HS-27A (cell line): Measurements from ENCODE around the gene CCDC18.
"Not testable (repeated sequence)": the region's sequence is repeated elsewhere in the genome, so short reads cannot be mapped to it uniquely, and the experiment has no call there.

Experiments
- DNase-seq: peaks from one replicate; pipeline ENCODE4 v3.0.0-alpha.2; 2012; ENCODE audit warnings: low read depth, missing footprints

The CCDC18 gene

GRCh38 chr1:93180723-93181613 lies at the start of gene CCDC18:
TSS of gene CCDC18 (plus strand) at chr1:93180724. CDS start at chr1:93183362, 2,638 bp downstream.
- peak; percentile 52 for DNase-seq

GRCh38 chr1:93132638-93133037 lies 47.9 kb upstream of the CCDC18 start:
- no peak for DNase-seq

DNA sequence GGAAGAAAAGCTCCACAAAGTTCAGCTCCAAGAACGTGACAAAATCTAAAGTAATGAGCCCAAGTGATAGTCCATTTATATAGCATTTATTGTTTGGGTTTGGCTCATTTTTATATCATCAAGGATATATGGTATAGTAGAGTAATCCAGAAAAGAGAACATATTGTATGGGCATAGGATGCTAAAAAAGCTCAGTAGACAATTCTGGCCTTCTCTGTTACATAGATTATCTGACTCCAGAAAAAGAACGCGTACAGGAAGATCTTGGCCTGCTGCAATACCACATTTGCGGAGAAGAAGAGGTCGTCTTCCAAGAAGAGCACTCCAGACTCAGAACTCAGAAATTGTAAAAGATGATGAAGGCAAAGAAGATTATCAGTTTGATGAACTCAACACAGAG lies 44.1 kb upstream of the CCDC18 start:
- no peak for DNase-seq

GRCh38 chr1:93137604-93138292 lies 42.8 kb upstream of the CCDC18 start:
- DNase-seq, result no peak

DNA sequence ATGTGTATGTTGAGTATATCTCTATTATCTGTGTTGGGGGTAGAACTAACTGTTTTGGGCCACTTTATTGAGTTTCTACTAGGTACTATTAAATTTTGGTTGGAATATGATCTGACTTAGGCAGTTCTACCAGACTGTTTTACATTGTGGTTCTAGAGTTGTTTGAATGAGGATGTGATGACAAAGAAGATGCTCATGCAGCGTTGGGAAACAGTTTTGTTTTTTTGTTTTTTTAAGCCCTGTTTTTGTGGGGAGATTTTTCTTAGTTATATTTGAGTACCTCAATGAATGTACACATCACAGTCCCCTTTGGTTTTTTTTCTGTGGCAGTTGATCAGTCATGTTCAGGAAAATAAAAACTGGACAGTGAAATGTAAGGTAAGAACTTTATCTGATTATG lies 40.4 kb upstream of the CCDC18 start:
- DNase-seq, result no peak

GRCh38 chr1:93142161-93142560 lies 38.4 kb upstream of the CCDC18 start:
- DNase-seq, result no peak

GRCh38 chr1:93143136-93143535 lies 37.4 kb upstream of the CCDC18 start:
- DNase-seq, result no peak

DNA sequence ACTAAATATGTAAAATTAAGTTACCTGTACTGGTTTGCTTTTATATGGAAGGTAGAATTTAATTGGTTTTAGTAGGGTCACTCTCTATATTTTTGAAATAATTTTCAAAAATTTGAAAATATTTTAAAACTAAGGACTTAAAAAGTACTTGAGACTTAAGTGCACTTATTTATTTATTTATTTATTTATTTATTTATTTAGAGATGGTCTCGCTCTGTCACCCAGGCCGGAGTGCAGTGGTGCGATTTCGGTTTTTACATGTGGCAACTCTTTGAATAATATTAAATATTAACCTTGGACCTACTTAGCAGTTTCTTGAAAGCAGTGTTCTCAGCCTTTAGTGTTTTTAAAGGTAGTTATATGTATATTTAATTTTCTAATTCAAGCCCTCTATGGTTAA lies 36.8 kb upstream of the CCDC18 start:
- DNase-seq, result no peak

GRCh38 chr1:93148001-93148400 lies 32.5 kb upstream of the CCDC18 start:
- no peak for DNase-seq

DNA sequence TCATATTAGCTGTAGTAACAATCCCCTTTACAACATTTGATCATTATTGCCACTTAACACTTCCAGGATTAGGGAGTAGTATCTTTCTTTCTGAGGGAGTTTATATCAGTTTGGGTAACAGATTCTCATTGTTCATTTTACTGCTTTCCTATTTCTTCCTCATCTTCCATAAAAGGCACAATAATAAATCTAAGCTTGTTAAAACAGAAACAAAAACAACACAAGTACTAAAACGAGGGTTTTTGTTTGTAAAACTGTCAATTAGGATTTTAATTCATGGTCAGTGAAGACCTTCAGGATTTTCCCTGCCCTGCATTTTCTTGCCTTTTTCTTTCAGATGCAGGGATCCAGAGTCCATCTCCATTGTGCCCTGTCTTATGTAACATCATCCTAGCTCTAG lies 29.8 kb upstream of the CCDC18 start:
- DNase-seq, result no peak

DNA sequence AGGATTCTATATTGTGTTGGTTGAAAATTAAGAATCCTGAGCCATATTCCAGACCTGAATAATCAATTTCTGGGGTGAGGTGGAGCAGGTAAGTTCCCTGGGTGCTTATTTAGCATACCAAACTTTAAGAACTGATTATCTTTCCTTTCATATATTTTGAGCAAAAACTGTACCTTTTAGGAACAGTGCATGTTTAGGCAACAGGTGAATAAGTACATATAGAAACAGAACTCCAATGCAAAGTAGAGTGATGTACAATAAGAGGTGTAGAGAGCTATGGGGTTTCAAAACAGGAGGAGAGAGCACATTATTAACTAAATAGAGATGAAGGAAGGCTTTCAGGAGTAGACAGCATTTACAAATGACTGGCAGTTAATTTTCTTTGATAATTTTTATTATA lies 29.1 kb upstream of the CCDC18 start:
- no peak for DNase-seq

DNA sequence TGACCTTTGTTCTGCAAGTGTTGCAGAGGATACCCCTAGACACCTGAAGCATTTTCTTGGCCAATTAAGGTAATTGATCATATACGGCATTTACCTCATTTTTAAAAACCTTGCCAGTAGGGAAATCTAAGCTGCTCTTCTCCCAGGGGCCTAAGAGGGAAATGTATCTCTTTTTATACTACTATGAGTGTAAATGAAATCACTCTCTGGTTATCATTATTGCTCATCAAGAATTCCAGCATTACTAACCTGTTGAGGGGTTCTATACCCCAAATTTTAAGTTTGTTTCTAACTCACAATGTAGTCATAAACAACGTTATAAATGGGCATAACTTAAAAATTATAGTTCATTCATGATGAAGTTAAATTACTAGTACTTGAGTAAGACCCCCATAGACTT lies 27.7 kb upstream of the CCDC18 start:
- DNase-seq, result no peak

DNA sequence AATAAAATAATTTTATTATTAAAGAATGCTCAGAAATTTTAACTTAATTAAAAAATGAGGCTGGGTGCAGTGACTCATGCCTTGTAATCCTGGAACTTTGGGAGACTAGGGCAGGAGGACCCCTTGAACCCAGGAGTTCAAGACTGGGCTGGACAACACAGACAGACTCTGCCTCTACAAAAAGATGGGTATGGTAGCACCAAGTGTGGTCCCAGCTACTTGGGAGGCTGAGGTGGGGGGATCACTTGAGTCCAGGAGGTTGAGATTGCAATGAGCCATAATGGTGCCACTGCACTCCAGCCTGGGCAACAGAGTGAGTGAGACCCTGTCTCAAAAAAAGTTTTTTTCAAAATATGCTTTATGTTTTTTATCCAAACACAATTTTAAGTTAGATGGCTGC lies 25.6 kb upstream of the CCDC18 start:
- DNase-seq, result no peak

GRCh38 chr1:93155335-93155734 lies 25.2 kb upstream of the CCDC18 start:
- DNase-seq, result no peak

DNA sequence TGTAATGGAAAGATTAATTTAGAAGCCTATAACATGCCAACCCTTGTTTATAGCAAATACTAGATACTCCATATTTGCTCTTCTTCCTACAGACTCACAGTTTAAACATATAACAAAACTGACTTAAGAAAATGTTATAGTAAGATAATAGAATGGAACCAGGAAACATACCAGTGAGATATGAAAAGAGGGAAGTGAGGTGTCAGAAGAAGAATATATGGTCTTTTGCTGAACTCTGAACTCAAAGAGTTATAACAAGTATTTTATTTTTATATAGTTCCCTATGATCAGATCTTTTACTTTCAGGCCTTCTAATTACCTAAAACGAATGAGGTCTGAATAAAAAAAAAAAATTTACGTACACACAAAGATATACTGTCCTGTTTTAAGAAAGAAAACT lies 21.2 kb upstream of the CCDC18 start:
- DNase-seq, result no peak

DNA sequence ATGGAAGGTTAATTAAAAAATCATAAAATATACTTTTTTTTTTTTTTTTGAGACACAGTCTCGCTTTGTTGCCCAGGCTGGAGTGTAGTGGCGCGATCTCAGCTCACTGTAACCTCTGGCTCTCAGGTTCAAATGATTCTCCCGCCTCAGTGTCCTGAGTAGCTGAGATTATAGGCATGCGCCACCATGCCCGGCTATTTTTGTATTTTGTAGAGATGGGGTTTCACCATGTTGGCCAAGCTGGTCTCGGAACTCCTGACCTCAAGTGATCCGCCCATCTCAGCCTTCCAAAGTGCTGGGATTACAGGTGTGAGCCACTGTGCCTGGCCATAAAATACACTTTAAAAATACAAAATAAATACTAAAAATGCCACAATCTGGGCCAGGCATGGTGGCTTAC lies 17.2 kb upstream of the CCDC18 start:
- not testable (repeated sequence) for DNase-seq

- DNase-seq, result no peak
Observed at GRCh38 chr1:93164816-93165215, 15.7 kb upstream of the CCDC18 start.

GRCh38 chr1:93165895-93166294 lies 14.6 kb upstream of the CCDC18 start:
- DNase-seq, result not testable (repeated sequence)

- no peak for DNase-seq
Observed at GRCh38 chr1:93167006-93167405, 13.5 kb upstream of the CCDC18 start.

GRCh38 chr1:93170141-93170678 lies 10.3 kb upstream of the CCDC18 start:
- not testable (repeated sequence) for DNase-seq

DNA sequence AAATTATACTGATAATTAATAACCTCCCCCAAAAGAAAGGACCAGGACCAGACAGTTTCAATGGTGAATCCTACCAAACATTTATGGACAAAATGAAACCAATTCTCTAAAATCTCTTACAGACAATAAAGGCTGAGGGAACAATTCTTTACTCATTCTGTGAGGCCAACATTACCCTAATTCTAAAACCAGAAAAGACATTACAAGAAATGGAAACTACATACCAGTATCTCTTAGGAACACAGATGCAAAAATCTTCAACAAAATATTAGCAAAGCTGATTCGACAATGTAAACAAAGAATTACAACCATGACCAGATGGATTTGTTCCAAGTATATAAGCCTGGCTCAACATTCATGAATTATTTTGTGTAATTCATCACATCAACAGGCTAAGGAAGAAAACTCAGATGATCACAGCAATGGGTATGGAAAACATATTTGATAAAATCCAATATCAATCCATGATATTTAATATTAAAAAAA lies 8.9 kb upstream of the CCDC18 start:
- DNase-seq, result no peak

- DNase-seq, result no peak
Observed at GRCh38 chr1:93172778-93173177, 7.7 kb upstream of the CCDC18 start.

DNA sequence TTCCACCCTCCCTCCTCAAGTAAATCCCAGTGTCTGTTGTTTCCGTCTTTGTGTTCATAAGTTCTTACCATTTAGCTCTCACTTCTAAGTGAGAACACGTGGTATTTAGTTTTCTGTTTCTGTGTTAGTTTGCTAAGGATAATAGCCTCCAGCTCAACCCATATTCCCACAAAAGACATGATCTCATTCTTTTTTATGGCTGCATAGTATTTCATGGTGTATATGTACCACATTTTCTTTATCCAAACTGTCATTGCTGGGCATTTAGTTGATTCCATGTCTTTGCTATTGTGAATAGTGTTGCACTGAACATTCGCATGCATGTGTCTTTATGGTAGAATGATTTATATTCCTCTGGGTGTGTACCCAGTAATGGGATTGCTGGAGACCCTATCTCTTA lies 5.9 kb upstream of the CCDC18 start:
- not testable (repeated sequence) for DNase-seq
